Measurements from ENCODE around the gene NEK3. TPM values are rescaled to one million over a fixed set of nuclear protein-coding genes. Genes with fewer than 3 reads are reported as not detected.
A peak's percentile ranks its signal among the peaks of the same experiment; 100 is the strongest.

The NEK3 gene
- total and polyA plus RNA-seq, 2 donors = 8.1 to 41.9 TPM

DNA sequence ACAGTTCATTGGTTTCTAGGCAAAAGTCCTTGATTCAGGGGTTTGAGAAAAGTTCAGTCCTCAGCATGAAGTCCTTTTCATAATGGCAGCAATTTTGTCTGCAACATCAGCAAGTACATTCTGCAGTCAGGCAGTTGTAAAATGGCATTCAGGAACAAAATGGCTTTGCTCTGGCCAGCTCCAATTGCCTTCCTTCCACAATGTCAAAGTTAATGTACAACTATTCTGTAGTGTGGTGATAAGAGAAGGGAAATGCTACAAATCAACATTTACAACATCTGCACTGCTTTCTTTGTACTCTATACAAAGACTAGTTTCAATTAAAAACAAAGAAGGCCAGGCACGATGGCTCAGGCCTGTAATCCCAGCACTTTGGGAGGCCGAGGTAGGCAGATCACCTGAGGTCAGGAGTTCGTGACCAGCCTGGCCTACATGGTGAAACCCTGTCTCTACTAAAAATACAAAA, 1.8 kb upstream of the NEK3 start:
- no peak overlapping the region for H3K4me3 ChIP-seq (ENCODE audit: low read length in 2 of 2)
- H3K9me3 ChIP-seq (ENCODE audit: control insufficient read depth in 2 of 2, insufficient read depth in 1 of 2, low read length in 1 of 2) = no peaks in the 10 kb centered on the region
- peaks cover 0 to 13% of the 10 kb centered on the region in 2 donors for H3K27me3 ChIP-seq (ENCODE audit: control insufficient read depth in 2 of 2, insufficient read depth in 1 of 2, low read length in 1 of 2)
- DNase-seq (ENCODE audit: low read depth in 6 of 9, low spot score in 9 of 9) = no peak
- 92% methylated on average over 3 of the region's 3 CpGs for WGBS
- H3K27ac ChIP-seq (ENCODE audit: low read depth in 1 of 2, low read length in 1 of 2) = no peak overlapping the region
- peaks cover 4 to 17% of the 10 kb centered on the region in 2 donors for H3K4me1 ChIP-seq (ENCODE audit: control insufficient read depth in 2 of 2, insufficient read depth in 2 of 2, low read length in 2 of 2)
- peaks cover 0 to 8% of the 10 kb centered on the region in 2 donors for H3K36me3 ChIP-seq (ENCODE audit: control insufficient read depth in 2 of 2, insufficient read depth in 2 of 2, low read length in 1 of 2)

DNA sequence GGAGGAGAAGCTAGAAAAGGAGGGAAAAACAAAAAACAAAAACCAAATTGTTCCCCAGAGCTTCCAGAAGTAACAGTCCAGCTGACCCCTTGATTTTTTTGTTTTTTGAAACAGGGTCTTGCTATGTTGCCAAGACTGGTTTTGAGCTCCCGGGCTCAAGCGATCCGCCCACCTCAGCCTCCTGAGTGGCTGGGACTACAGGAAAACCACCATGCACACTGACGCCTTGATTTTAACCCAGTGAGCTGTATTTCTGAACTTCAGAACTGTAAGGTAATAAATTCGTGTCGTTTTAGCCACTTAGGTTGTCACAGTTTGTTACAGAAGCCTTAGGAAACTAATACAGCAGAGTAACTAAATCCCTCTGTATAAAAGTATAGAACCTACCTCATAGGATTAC, 1.1 kb upstream of the NEK3 start:
- no peak overlapping the region for H3K4me3 ChIP-seq (ENCODE audit: low read length in 2 of 2)
- WGBS = 12% methylated on average over 6 of the region's 6 CpGs
- peaks cover 0 to 13% of the 10 kb centered on the region in 2 donors for H3K27me3 ChIP-seq (ENCODE audit: control insufficient read depth in 2 of 2, insufficient read depth in 1 of 2, low read length in 1 of 2)
- H3K9me3 ChIP-seq (ENCODE audit: control insufficient read depth in 2 of 2, insufficient read depth in 1 of 2, low read length in 1 of 2) = no peaks in the 10 kb centered on the region
- DNase-seq (ENCODE audit: low read depth in 6 of 9, low spot score in 9 of 9) = peak in 2 of 9 donors; percentile 14 to 31
- peaks cover 4 to 17% of the 10 kb centered on the region in 2 donors for H3K4me1 ChIP-seq (ENCODE audit: control insufficient read depth in 2 of 2, insufficient read depth in 2 of 2, low read length in 2 of 2)
- no peak overlapping the region for H3K27ac ChIP-seq (ENCODE audit: low read depth in 1 of 2, low read length in 1 of 2)
- H3K36me3 ChIP-seq (ENCODE audit: control insufficient read depth in 2 of 2, insufficient read depth in 2 of 2, low read length in 1 of 2) = peaks cover 0 to 2% of the 10 kb centered on the region in 2 donors

- Histone ChIP-seq H3K27me3 (ENCODE audit: control insufficient read depth in 2 of 2, insufficient read depth in 1 of 2, low read length in 1 of 2) (peaks cover 0 to 13% of the 10 kb centered on the region in 2 donors), H3K36me3 (ENCODE audit: control insufficient read depth in 2 of 2, insufficient read depth in 2 of 2, low read length in 1 of 2) (no peaks in the 10 kb centered on the region), H3K9me3 (ENCODE audit: control insufficient read depth in 2 of 2, insufficient read depth in 1 of 2, low read length in 1 of 2) (no peaks in the 10 kb centered on the region), H3K4me3 (ENCODE audit: low read length in 2 of 2) (no peak overlapping the region), H3K27ac (ENCODE audit: low read depth in 1 of 2, low read length in 1 of 2) (no peak overlapping the region), H3K4me1 (ENCODE audit: control insufficient read depth in 2 of 2, insufficient read depth in 2 of 2, low read length in 2 of 2) (peaks cover 4 to 17% of the 10 kb centered on the region in 2 donors)
- 97% methylated on average over 6 of the region's 6 CpGs for WGBS
- no peak for DNase-seq (ENCODE audit: low read depth in 6 of 9, low spot score in 9 of 9)
These were observed 656 bp upstream of the NEK3 start for GRCh38 chr13:52160053-52160452.

GRCh38 chr13:52158629-52159158, 703 bp downstream of the NEK3 start:
- WGBS = 26% methylated on average over 17 of the region's 17 CpGs
- peak in 1 of 9 donors; percentile 4 for DNase-seq (ENCODE audit: low read depth in 6 of 9, low spot score in 9 of 9)

GRCh38 chr13:52156724-52157261, 2.6 kb downstream of the NEK3 start:
- Histone ChIP-seq H3K27me3 (ENCODE audit: control insufficient read depth in 2 of 2, insufficient read depth in 1 of 2, low read length in 1 of 2) (peaks cover 0 to 13% of the 10 kb centered on the region in 2 donors), H3K4me1 (ENCODE audit: control insufficient read depth in 2 of 2, insufficient read depth in 2 of 2, low read length in 2 of 2) (peaks cover 4 to 17% of the 10 kb centered on the region in 2 donors), H3K27ac (ENCODE audit: low read depth in 1 of 2, low read length in 1 of 2) (no peak overlapping the region), H3K4me3 (ENCODE audit: low read length in 2 of 2) (no peak overlapping the region), H3K36me3 (ENCODE audit: control insufficient read depth in 2 of 2, insufficient read depth in 2 of 2, low read length in 1 of 2) (no peaks in the 10 kb centered on the region), H3K9me3 (ENCODE audit: control insufficient read depth in 2 of 2, insufficient read depth in 1 of 2, low read length in 1 of 2) (no peaks in the 10 kb centered on the region)
- WGBS = 71% methylated on average over 1 of the region's 1 CpG
- no peak for DNase-seq (ENCODE audit: low read depth in 6 of 9, low spot score in 9 of 9)

More at GRCh38 chr13:52158629-52159158, 703 bp downstream of the NEK3 start:
- Histone ChIP-seq H3K36me3 (ENCODE audit: control insufficient read depth in 2 of 2, insufficient read depth in 2 of 2, low read length in 1 of 2) (no peaks in the 10 kb centered on the region), H3K4me3 (ENCODE audit: low read length in 2 of 2) (peak overlapping the region; percentile 65 to 70), H3K4me1 (ENCODE audit: control insufficient read depth in 2 of 2, insufficient read depth in 2 of 2, low read length in 2 of 2) (peaks cover 4 to 17% of the 10 kb centered on the region in 2 donors), H3K9me3 (ENCODE audit: control insufficient read depth in 2 of 2, insufficient read depth in 1 of 2, low read length in 1 of 2) (no peaks in the 10 kb centered on the region), H3K27me3 (ENCODE audit: control insufficient read depth in 2 of 2, insufficient read depth in 1 of 2, low read length in 1 of 2) (peaks cover 0 to 13% of the 10 kb centered on the region in 2 donors), H3K27ac (ENCODE audit: low read depth in 1 of 2, low read length in 1 of 2) (peak overlapping the region; percentile 18 to 32)

GRCh38 chr13:52155177-52155576, 4.2 kb downstream of the NEK3 start:
- Histone ChIP-seq H3K4me1 (ENCODE audit: control insufficient read depth in 2 of 2, insufficient read depth in 2 of 2, low read length in 2 of 2) (peaks cover 4 to 14% of the 10 kb centered on the region in 2 donors), H3K4me3 (ENCODE audit: low read length in 2 of 2) (no peak overlapping the region), H3K27me3 (ENCODE audit: control insufficient read depth in 2 of 2, insufficient read depth in 1 of 2, low read length in 1 of 2) (peaks cover 0 to 13% of the 10 kb centered on the region in 2 donors), H3K9me3 (ENCODE audit: control insufficient read depth in 2 of 2, insufficient read depth in 1 of 2, low read length in 1 of 2) (no peaks in the 10 kb centered on the region), H3K27ac (ENCODE audit: low read depth in 1 of 2, low read length in 1 of 2) (no peak overlapping the region), H3K36me3 (ENCODE audit: control insufficient read depth in 2 of 2, insufficient read depth in 2 of 2, low read length in 1 of 2) (no peaks in the 10 kb centered on the region)
- 93% methylated on average over 1 of the region's 1 CpG for WGBS
- no peak for DNase-seq (ENCODE audit: low read depth in 6 of 9, low spot score in 9 of 9)

GRCh38 chr13:52147225-52147624, 12.2 kb downstream of the NEK3 start:
- no peak for DNase-seq (ENCODE audit: low read depth in 6 of 9, low spot score in 9 of 9)
- H3K27me3 ChIP-seq (ENCODE audit: control insufficient read depth in 2 of 2, insufficient read depth in 1 of 2, low read length in 1 of 2) = no peaks in the 10 kb centered on the region
- H3K9me3 ChIP-seq (ENCODE audit: control insufficient read depth in 2 of 2, insufficient read depth in 1 of 2, low read length in 1 of 2) = no peaks in the 10 kb centered on the region
- no peaks in the 10 kb centered on the region for H3K36me3 ChIP-seq (ENCODE audit: control insufficient read depth in 2 of 2, insufficient read depth in 2 of 2, low read length in 1 of 2)
- H3K4me3 ChIP-seq (ENCODE audit: low read length in 2 of 2) = no peak overlapping the region
- 97% methylated on average over 1 of the region's 1 CpG for WGBS
- no peak overlapping the region for H3K27ac ChIP-seq (ENCODE audit: low read depth in 1 of 2, low read length in 1 of 2)
- H3K4me1 ChIP-seq (ENCODE audit: control insufficient read depth in 2 of 2, insufficient read depth in 2 of 2, low read length in 2 of 2) = no peaks in the 10 kb centered on the region

DNA sequence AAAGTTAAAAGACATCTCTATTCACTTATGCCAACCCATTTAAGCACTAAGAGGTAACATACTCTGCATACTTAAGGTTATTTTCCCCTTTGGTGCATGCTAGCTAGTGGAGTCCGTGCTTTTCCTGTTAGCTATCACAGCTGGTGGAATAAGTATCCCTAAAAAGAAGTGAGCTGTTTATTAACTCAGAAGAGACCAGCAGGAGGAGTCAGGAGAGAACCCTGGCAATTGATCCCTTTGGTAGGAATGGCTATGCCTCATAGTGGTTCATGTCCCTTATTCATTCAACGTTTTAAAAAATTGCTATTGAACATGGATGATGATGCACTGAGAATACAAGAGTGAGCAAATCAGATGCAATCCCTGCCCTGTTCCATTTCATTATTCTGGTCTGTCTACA, 18.1 kb downstream of the NEK3 start:
- no peaks in the 10 kb centered on the region for H3K36me3 ChIP-seq (ENCODE audit: control insufficient read depth in 2 of 2, insufficient read depth in 2 of 2, low read length in 1 of 2)
- H3K27ac ChIP-seq (ENCODE audit: low read depth in 1 of 2, low read length in 1 of 2) = no peak overlapping the region
- H3K9me3 ChIP-seq (ENCODE audit: control insufficient read depth in 2 of 2, insufficient read depth in 1 of 2, low read length in 1 of 2) = no peaks in the 10 kb centered on the region
- 96% methylated on average over 2 of the region's 2 CpGs for WGBS
- H3K27me3 ChIP-seq (ENCODE audit: control insufficient read depth in 2 of 2, insufficient read depth in 1 of 2, low read length in 1 of 2) = no peaks in the 10 kb centered on the region
- H3K4me3 ChIP-seq (ENCODE audit: low read length in 2 of 2) = no peak overlapping the region
- no peaks in the 10 kb centered on the region for H3K4me1 ChIP-seq (ENCODE audit: control insufficient read depth in 2 of 2, insufficient read depth in 2 of 2, low read length in 2 of 2)
- no peak for DNase-seq (ENCODE audit: low read depth in 6 of 9, low spot score in 9 of 9)

DNA sequence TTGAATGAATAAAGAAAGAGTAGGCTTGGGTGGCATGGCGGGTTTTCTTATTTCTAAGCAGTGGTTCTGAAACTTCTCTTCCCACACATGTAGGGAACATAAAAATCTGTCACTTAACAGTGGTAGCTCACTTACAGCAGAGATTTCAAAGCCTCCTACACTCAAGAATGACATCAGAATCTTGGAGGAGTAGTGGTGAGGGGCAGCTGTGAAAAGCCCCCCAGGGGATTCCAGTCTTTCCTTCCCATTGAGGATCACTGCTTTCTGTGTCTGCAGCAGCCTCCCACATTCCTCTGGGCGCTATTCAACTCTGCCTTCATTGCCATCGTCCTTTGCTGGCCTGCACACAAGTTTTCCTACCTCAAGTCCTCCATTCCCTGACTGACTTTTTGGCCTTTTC, 21.9 kb downstream of the NEK3 start:
- Histone ChIP-seq H3K9me3 (ENCODE audit: control insufficient read depth in 2 of 2, insufficient read depth in 1 of 2, low read length in 1 of 2) (no peaks in the 10 kb centered on the region), H3K4me1 (ENCODE audit: control insufficient read depth in 2 of 2, insufficient read depth in 2 of 2, low read length in 2 of 2) (no peaks in the 10 kb centered on the region), H3K27ac (ENCODE audit: low read depth in 1 of 2, low read length in 1 of 2) (no peak overlapping the region), H3K36me3 (ENCODE audit: control insufficient read depth in 2 of 2, insufficient read depth in 2 of 2, low read length in 1 of 2) (peaks cover 0 to 3% of the 10 kb centered on the region in 2 donors), H3K4me3 (ENCODE audit: low read length in 2 of 2) (no peak overlapping the region), H3K27me3 (ENCODE audit: control insufficient read depth in 2 of 2, insufficient read depth in 1 of 2, low read length in 1 of 2) (no peaks in the 10 kb centered on the region)
- no peak for DNase-seq (ENCODE audit: low read depth in 6 of 9, low spot score in 9 of 9)
- 96% methylated on average over 3 of the region's 3 CpGs for WGBS

Data from thymus (tissue), 11 donors.